Endodermal cell (in vitro differentiated cells): ENCODE results near the gene NANOGP8. TPM values are rescaled to one million over a fixed set of nuclear protein-coding genes. Genes with fewer than 3 reads are reported as not detected.

Experiments
- DNase-seq: peaks from one replicate; pipeline ENCODE4 v3.0.0-alpha.2; 2017
- H3K27ac ChIP-seq: 2 replicates; pipeline ENCODE4 v1.5.1; 2013; ENCODE audit warnings: mild to moderate bottlenecking, low read depth, low read length, moderate library complexity
- H3K27me3 ChIP-seq: 2 replicates; pipeline ENCODE4 v1.6.1; 2013; ENCODE audit warnings: mild to moderate bottlenecking, low read length, moderate library complexity; ENCODE audit not compliant: insufficient read depth, control insufficient read depth, poor library complexity, severe bottlenecking
- H3K36me3 ChIP-seq: 2 replicates; pipeline ENCODE4 v1.7.0; 2013; ENCODE audit warnings: mild to moderate bottlenecking, low read length, moderate library complexity; ENCODE audit not compliant: control insufficient read depth, insufficient read depth
- H3K4me1 ChIP-seq: one replicate; pipeline ENCODE4 v1.7.0; 2013; ENCODE audit warnings: low read length; ENCODE audit not compliant: control insufficient read depth, insufficient read depth
- H3K4me3 ChIP-seq: 2 replicates; pipeline ENCODE4 v1.5.1; 2013; ENCODE audit warnings: mild to moderate bottlenecking, low read length, moderate library complexity
- H3K9ac ChIP-seq: 2 replicates; pipeline ENCODE4 v1.6.1; 2013; ENCODE audit warnings: mild to moderate bottlenecking, low read length, moderate library complexity; ENCODE audit not compliant: poor library complexity, severe bottlenecking; ENCODE audit errors: extremely low read depth
- H3K9me3 ChIP-seq: 2 replicates; pipeline ENCODE4 v1.6.1; 2013; ENCODE audit warnings: mild to moderate bottlenecking, low read length, moderate library complexity; ENCODE audit not compliant: control insufficient read depth
- H3K27ac Mint-ChIP-seq: 2 replicates; pipeline ENCODE4 v1.8.0; 2020; ENCODE audit warnings: mixed read lengths
- H3K27me3 Mint-ChIP-seq: 2 replicates; pipeline ENCODE4 v1.8.0; 2021; ENCODE audit warnings: mild to moderate bottlenecking, mixed read lengths; ENCODE audit not compliant: insufficient read depth
- H3K36me3 Mint-ChIP-seq: 2 replicates; pipeline ENCODE4 v1.8.0; 2020; ENCODE audit warnings: low read depth, mixed read lengths
- H3K4me1 Mint-ChIP-seq: 2 replicates; pipeline ENCODE4 v1.8.0; 2020; ENCODE audit warnings: mixed read lengths
- H3K4me3 Mint-ChIP-seq: 2 replicates; pipeline ENCODE4 v1.8.0; 2020; ENCODE audit warnings: mild to moderate bottlenecking, moderate library complexity, mixed read lengths
- H3K9me3 Mint-ChIP-seq: 2 replicates; pipeline ENCODE4 v1.8.0; 2020; ENCODE audit warnings: mild to moderate bottlenecking, mixed read lengths
- WGBS, 2 experiments: methylation state at CpG; one replicate each; pipeline versions ENCODE4 v1.1.5 to v1.1.7; 2013; ENCODE audit warnings: missing lambda C conversion rate in 2 of 2, mixed read lengths in 1 of 2; ENCODE audit not compliant: insufficient coverage in 1 of 2, insufficient read length in 1 of 2; 5-methylcytosine and 5-hydroxymethylcytosine counted together
- total RNA-seq, 2 donors: library from RNA; stranded (reverse); fragmentation: NEBNext Ultra II Directional in 1 of 2; extraction: Animal tissue kit (Norgen Biotek cat#: 25700) in 1 of 2; gene quantifications; 2 replicates in 1 of 2; 3 replicates in 1 of 2; pipeline ENCODE4 v1.2.1, GENCODE V29; 2021
- TF ChIP-seq, protein P1 (sequence below): fragments of 200-600 bp; sonication (generic); conservative IDR thresholded peaks from 2 replicates; pipeline ENCODE4 v1.5.0; 2021; ENCODE audit warnings: antibody characterized with exemption, mild to moderate bottlenecking

NANOGP8 gene
- total RNA-seq, 2 donors from 2014 or later: 1.5 to 47.2 TPM

DNA sequence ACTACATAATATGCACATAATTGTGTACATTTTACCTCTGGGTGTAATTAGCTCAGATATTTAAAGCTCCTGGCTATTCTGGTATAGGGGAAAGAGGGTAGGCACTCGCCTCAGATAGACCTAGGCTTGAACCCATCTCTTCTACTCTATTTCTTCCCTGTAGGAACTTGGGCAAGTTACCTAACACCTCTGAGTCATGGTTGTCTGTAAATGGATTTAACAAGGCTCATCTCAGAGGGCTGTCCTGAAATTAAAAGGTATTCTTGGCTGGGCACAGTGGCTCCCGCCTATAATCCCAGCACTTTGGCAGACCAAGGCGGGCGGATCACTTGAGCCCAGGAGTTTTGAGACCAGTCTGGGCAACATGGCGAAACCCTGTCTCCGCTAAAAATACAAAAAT, 30.7 kb downstream of the NANOGP8 start:
- Mint-ChIP-seq H3K27me3 (peaks cover 1% of the 10 kb centered on the region), H3K9me3 (no peaks in the 10 kb centered on the region), H3K4me3 (no peak overlapping the region), H3K4me1 (peaks cover 4% of the 10 kb centered on the region), H3K27ac (no peak overlapping the region), H3K36me3 (peaks cover 2% of the 10 kb centered on the region)
- DNase-seq: no peak
- WGBS, 2 experiments: 91 to 100% methylated on average over 2 to 6 of the region's 6 CpGs
- no peak overlapping the region for H3K4me3 ChIP-seq
- no peaks in the 10 kb centered on the region for H3K27me3 ChIP-seq
- no peaks in the 10 kb centered on the region for H3K36me3 ChIP-seq
- H3K27ac ChIP-seq: no peak overlapping the region
- no peaks in the 10 kb centered on the region for H3K4me1 ChIP-seq
- TF ChIP-seq, protein P1, sequence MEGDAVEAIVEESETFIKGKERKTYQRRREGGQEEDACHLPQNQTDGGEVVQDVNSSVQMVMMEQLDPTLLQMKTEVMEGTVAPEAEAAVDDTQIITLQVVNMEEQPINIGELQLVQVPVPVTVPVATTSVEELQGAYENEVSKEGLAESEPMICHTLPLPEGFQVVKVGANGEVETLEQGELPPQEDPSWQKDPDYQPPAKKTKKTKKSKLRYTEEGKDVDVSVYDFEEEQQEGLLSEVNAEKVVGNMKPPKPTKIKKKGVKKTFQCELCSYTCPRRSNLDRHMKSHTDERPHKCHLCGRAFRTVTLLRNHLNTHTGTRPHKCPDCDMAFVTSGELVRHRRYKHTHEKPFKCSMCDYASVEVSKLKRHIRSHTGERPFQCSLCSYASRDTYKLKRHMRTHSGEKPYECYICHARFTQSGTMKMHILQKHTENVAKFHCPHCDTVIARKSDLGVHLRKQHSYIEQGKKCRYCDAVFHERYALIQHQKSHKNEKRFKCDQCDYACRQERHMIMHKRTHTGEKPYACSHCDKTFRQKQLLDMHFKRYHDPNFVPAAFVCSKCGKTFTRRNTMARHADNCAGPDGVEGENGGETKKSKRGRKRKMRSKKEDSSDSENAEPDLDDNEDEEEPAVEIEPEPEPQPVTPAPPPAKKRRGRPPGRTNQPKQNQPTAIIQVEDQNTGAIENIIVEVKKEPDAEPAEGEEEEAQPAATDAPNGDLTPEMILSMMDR: no peak
- no peaks in the 10 kb centered on the region for H3K9me3 ChIP-seq
- no peak overlapping the region for H3K9ac ChIP-seq

DNA sequence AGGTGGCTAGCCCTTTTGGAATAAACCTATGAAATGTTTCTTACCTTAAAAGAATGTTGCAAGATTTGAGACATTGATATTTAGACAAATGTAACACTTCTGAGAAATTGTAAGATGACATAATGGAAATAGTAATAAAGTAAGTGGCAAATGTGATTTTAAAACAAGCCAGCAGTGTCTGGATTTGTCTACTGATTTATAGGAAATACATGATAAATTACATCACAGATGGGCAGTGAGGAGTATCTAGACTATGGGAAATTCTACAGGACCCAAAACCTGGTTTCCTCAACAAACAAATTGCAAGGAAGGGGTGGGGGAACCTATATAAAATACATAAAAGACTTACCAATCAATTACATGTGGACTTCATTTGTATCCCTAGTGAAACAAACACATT, 37.1 kb downstream of the NANOGP8 start:
- Histone ChIP-seq H3K4me3 (no peak overlapping the region), H3K36me3 (no peaks in the 10 kb centered on the region), H3K27ac (no peak overlapping the region), H3K9me3 (no peaks in the 10 kb centered on the region), H3K9ac (no peak overlapping the region), H3K4me1 (no peaks in the 10 kb centered on the region), H3K27me3 (no peaks in the 10 kb centered on the region)
- H3K4me3 Mint-ChIP-seq: no peak overlapping the region
- peaks cover 2% of the 10 kb centered on the region for H3K36me3 Mint-ChIP-seq
- no peak overlapping the region for H3K27ac Mint-ChIP-seq
- no peak for DNase-seq
- TF ChIP-seq, protein P1: no peak
- no peaks in the 10 kb centered on the region for H3K27me3 Mint-ChIP-seq
- H3K9me3 Mint-ChIP-seq: no peaks in the 10 kb centered on the region
- no peaks in the 10 kb centered on the region for H3K4me1 Mint-ChIP-seq

DNA sequence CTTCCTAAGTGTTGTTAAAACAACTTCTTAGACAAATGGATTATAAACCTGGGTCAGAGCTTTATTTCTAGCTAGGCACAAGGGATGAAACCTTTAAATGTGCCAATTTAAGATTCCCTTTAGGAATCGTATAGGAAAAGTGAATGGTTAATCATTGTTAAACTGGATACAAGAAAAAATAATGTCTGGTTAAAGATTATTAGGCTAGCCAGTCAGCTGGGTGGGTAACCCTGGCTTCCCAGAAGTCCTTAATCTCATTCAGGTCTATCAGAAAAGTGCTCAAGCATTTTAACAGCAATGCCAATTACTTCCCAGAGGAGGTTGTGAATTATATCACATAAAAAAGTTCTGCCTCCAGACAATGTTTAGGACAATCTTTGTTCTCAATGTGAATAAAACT, 37.6 kb downstream of the NANOGP8 start:
- Histone ChIP-seq H3K4me3 (no peak overlapping the region), H3K27ac (no peak overlapping the region), H3K9me3 (no peaks in the 10 kb centered on the region), H3K36me3 (no peaks in the 10 kb centered on the region), H3K9ac (no peak overlapping the region), H3K27me3 (no peaks in the 10 kb centered on the region), H3K4me1 (no peaks in the 10 kb centered on the region)
- no peaks in the 10 kb centered on the region for H3K27me3 Mint-ChIP-seq
- H3K4me3 Mint-ChIP-seq: no peak overlapping the region
- 75 to 83% methylated on average over 1 of the region's 1 CpG for WGBS, 2 experiments
- TF ChIP-seq, protein P1: no peak
- no peak overlapping the region for H3K27ac Mint-ChIP-seq
- no peaks in the 10 kb centered on the region for H3K9me3 Mint-ChIP-seq
- no peaks in the 10 kb centered on the region for H3K4me1 Mint-ChIP-seq
- DNase-seq: no peak
- H3K36me3 Mint-ChIP-seq: peaks cover under 1% of the 10 kb centered on the region
